Memory B cell (primary cell): Measurements from ENCODE around the gene MON1A.
"Not testable (repeated sequence)": the region's sequence is repeated elsewhere in the genome, so short reads cannot be mapped to it uniquely, and the experiment has no call there.

Experiments
- ATAC-seq: fragments of 150-1000 bp; cut with Tn5 transposase; 2 replicates; pipeline ENCODE4 v1.10.0; 2021; ENCODE audit warnings: low read depth, mild to moderate bottlenecking, moderate library complexity
- DNase-seq, 2 donors: peaks; one replicate each; pipeline ENCODE4 v3.0.0; 2022; ENCODE audit warnings: low spot score in 2 of 2
- H3K27ac Mint-ChIP-seq: one replicate; pipeline ENCODE4 v1.8.0; 2022; ENCODE audit warnings: mild to moderate bottlenecking, moderate library complexity, mixed read lengths
- H3K27me3 Mint-ChIP-seq: one replicate; pipeline ENCODE4 v1.8.0; 2022; ENCODE audit warnings: mixed read lengths
- H3K36me3 Mint-ChIP-seq: one replicate; pipeline ENCODE4 v1.8.0; 2022; ENCODE audit warnings: mild to moderate bottlenecking, mixed read lengths
- H3K4me1 Mint-ChIP-seq: one replicate; pipeline ENCODE4 v1.8.0; 2022; ENCODE audit warnings: mixed read lengths
- H3K4me3 Mint-ChIP-seq: one replicate; pipeline ENCODE4 v1.8.0; 2022; ENCODE audit warnings: mild to moderate bottlenecking, moderate library complexity, mixed read lengths
- H3K9me3 Mint-ChIP-seq: one replicate; pipeline ENCODE4 v1.8.0; 2022; ENCODE audit warnings: mixed read lengths

The MON1A gene

GRCh38 chr3:49930922-49931321, 1.3 kb upstream of the MON1A start:
- Mint-ChIP-seq H3K4me3 (no peak overlapping the region), H3K36me3 (no peaks in the 10 kb centered on the region), H3K27ac (no peak overlapping the region), H3K9me3 (no peaks in the 10 kb centered on the region), H3K27me3 (no peaks in the 10 kb centered on the region), H3K4me1 (peaks cover 8% of the 10 kb centered on the region)
- no peak for DNase-seq
- no peak for ATAC-seq

- DNase-seq (no peak), ATAC-seq (no peak)
- peaks cover 8% of the 10 kb centered on the region for H3K4me1 Mint-ChIP-seq
- H3K27me3 Mint-ChIP-seq = no peaks in the 10 kb centered on the region
- H3K36me3 Mint-ChIP-seq = no peaks in the 10 kb centered on the region
- H3K27ac Mint-ChIP-seq = peak overlapping the region; percentile 75
- H3K9me3 Mint-ChIP-seq = no peaks in the 10 kb centered on the region
- peak overlapping the region; percentile 84 for H3K4me3 Mint-ChIP-seq
Measured at GRCh38 chr3:49930168-49930690, 618 bp upstream of the MON1A start.

GRCh38 chr3:49928481-49929017, 1.1 kb downstream of the MON1A start:
- Mint-ChIP-seq H3K27me3 (no peaks in the 10 kb centered on the region), H3K4me1 (peaks cover 8% of the 10 kb centered on the region), H3K4me3 (peak overlapping the region; percentile 84), H3K27ac (no peak overlapping the region), H3K36me3 (peaks cover 4% of the 10 kb centered on the region), H3K9me3 (no peaks in the 10 kb centered on the region)
- ATAC-seq (no peak), DNase-seq (no peak)

- peaks cover 8% of the 10 kb centered on the region for H3K4me1 Mint-ChIP-seq
- DNase-seq (no peak), ATAC-seq (no peak)
- no peak overlapping the region for H3K27ac Mint-ChIP-seq
- H3K27me3 Mint-ChIP-seq = no peaks in the 10 kb centered on the region
- H3K4me3 Mint-ChIP-seq = peak overlapping the region; percentile 50
- peaks cover 4% of the 10 kb centered on the region for H3K36me3 Mint-ChIP-seq
- no peaks in the 10 kb centered on the region for H3K9me3 Mint-ChIP-seq
Measured at GRCh38 chr3:49927798-49928197, 1.8 kb downstream of the MON1A start.

- Mint-ChIP-seq H3K36me3 (peaks cover 6% of the 10 kb centered on the region), H3K9me3 (no peaks in the 10 kb centered on the region), H3K27ac (no peak overlapping the region), H3K4me1 (peaks cover 8% of the 10 kb centered on the region), H3K27me3 (no peaks in the 10 kb centered on the region), H3K4me3 (no peak overlapping the region)
- ATAC-seq (no peak), DNase-seq (no peak)
Measured at GRCh38 chr3:49926117-49926728, 3.4 kb downstream of the MON1A start.

GRCh38 chr3:49925485-49925884, 4.1 kb downstream of the MON1A start:
- Mint-ChIP-seq H3K36me3 (peaks cover 6% of the 10 kb centered on the region), H3K4me1 (peaks cover 8% of the 10 kb centered on the region), H3K27ac (no peak overlapping the region), H3K4me3 (no peak overlapping the region), H3K9me3 (no peaks in the 10 kb centered on the region), H3K27me3 (no peaks in the 10 kb centered on the region)
- ATAC-seq = no peak
- no peak for DNase-seq

- Mint-ChIP-seq H3K27ac (no peak overlapping the region), H3K4me3 (no peak overlapping the region), H3K36me3 (peaks cover 8% of the 10 kb centered on the region), H3K9me3 (no peaks in the 10 kb centered on the region), H3K4me1 (peaks cover 5% of the 10 kb centered on the region), H3K27me3 (no peaks in the 10 kb centered on the region)
- ATAC-seq (no peak), DNase-seq (no peak)
Measured at GRCh38 chr3:49924683-49925082, 4.9 kb downstream of the MON1A start.

- H3K36me3 Mint-ChIP-seq, H3K4me3 Mint-ChIP-seq, H3K27ac Mint-ChIP-seq, DNase-seq, H3K9me3 Mint-ChIP-seq, H3K4me1 Mint-ChIP-seq, ATAC-seq, H3K27me3 Mint-ChIP-seq: not testable (repeated sequence)
Measured at GRCh38 chr3:49917806-49918590, 11.6 kb downstream of the MON1A start.

- H3K9me3 Mint-ChIP-seq = no peaks in the 10 kb centered on the region
- H3K27ac Mint-ChIP-seq = no peak overlapping the region
- peaks cover 3% of the 10 kb centered on the region for H3K4me1 Mint-ChIP-seq
- H3K27me3 Mint-ChIP-seq = no peaks in the 10 kb centered on the region
- no peak for ATAC-seq
- no peak for DNase-seq
- H3K4me3 Mint-ChIP-seq = no peak overlapping the region
- H3K36me3 Mint-ChIP-seq = peaks cover 14% of the 10 kb centered on the region
Measured at GRCh38 chr3:49916686-49917085, 12.9 kb downstream of the MON1A start.

- H3K36me3 Mint-ChIP-seq = peaks cover 18% of the 10 kb centered on the region
- no peaks in the 10 kb centered on the region for H3K27me3 Mint-ChIP-seq
- ATAC-seq = no peak
- peaks cover 3% of the 10 kb centered on the region for H3K4me1 Mint-ChIP-seq
- H3K27ac Mint-ChIP-seq = no peak overlapping the region
- no peak overlapping the region for H3K4me3 Mint-ChIP-seq
- no peak for DNase-seq
- no peaks in the 10 kb centered on the region for H3K9me3 Mint-ChIP-seq
Measured at GRCh38 chr3:49914906-49915305, 14.7 kb downstream of the MON1A start.

- Mint-ChIP-seq H3K36me3 (peaks cover 17% of the 10 kb centered on the region), H3K4me1 (no peaks in the 10 kb centered on the region), H3K27me3 (no peaks in the 10 kb centered on the region), H3K9me3 (no peaks in the 10 kb centered on the region), H3K27ac (no peak overlapping the region), H3K4me3 (no peak overlapping the region)
- DNase-seq = no peak
- no peak for ATAC-seq
Measured at GRCh38 chr3:49912881-49913281, 16.7 kb downstream of the MON1A start.

- H3K4me3 Mint-ChIP-seq = no peak overlapping the region
- no peaks in the 10 kb centered on the region for H3K27me3 Mint-ChIP-seq
- DNase-seq (no peak), ATAC-seq (no peak)
- no peak overlapping the region for H3K27ac Mint-ChIP-seq
- peaks cover 5% of the 10 kb centered on the region for H3K4me1 Mint-ChIP-seq
- H3K36me3 Mint-ChIP-seq = peaks cover 14% of the 10 kb centered on the region
- H3K9me3 Mint-ChIP-seq = no peaks in the 10 kb centered on the region
Measured at GRCh38 chr3:49911611-49912010, 18.0 kb downstream of the MON1A start.

GRCh38 chr3:49911124-49911420, 18.5 kb downstream of the MON1A start:
- H3K4me1 Mint-ChIP-seq = peaks cover 6% of the 10 kb centered on the region
- H3K4me3 Mint-ChIP-seq = no peak overlapping the region
- DNase-seq = no peak
- H3K27ac Mint-ChIP-seq = no peak overlapping the region
- H3K27me3 Mint-ChIP-seq = no peaks in the 10 kb centered on the region
- peaks cover 14% of the 10 kb centered on the region for H3K36me3 Mint-ChIP-seq
- no peak for ATAC-seq
- no peaks in the 10 kb centered on the region for H3K9me3 Mint-ChIP-seq

- no peak overlapping the region for H3K27ac Mint-ChIP-seq
- no peak for DNase-seq
- no peaks in the 10 kb centered on the region for H3K9me3 Mint-ChIP-seq
- H3K4me1 Mint-ChIP-seq = peaks cover 10% of the 10 kb centered on the region
- ATAC-seq = no peak
- peaks cover 14% of the 10 kb centered on the region for H3K36me3 Mint-ChIP-seq
- H3K27me3 Mint-ChIP-seq = no peaks in the 10 kb centered on the region
- no peak overlapping the region for H3K4me3 Mint-ChIP-seq
Measured at GRCh38 chr3:49910409-49911123, 19.0 kb downstream of the MON1A start.
